ENCODE data around the gene HSD17B14. TPM values are rescaled to one million over a fixed set of nuclear protein-coding genes. Genes with fewer than 3 reads are reported as not detected.
A peak's percentile ranks its signal among the peaks of the same experiment; 100 is the strongest.

The HSD17B14 gene
- total and polyA plus RNA-seq, 9 of the 15 experiments (the other 6 are each of a cell fraction or from before 2014, with no cell fraction given), result 0.16 TPM; not detected in 8

DNA sequence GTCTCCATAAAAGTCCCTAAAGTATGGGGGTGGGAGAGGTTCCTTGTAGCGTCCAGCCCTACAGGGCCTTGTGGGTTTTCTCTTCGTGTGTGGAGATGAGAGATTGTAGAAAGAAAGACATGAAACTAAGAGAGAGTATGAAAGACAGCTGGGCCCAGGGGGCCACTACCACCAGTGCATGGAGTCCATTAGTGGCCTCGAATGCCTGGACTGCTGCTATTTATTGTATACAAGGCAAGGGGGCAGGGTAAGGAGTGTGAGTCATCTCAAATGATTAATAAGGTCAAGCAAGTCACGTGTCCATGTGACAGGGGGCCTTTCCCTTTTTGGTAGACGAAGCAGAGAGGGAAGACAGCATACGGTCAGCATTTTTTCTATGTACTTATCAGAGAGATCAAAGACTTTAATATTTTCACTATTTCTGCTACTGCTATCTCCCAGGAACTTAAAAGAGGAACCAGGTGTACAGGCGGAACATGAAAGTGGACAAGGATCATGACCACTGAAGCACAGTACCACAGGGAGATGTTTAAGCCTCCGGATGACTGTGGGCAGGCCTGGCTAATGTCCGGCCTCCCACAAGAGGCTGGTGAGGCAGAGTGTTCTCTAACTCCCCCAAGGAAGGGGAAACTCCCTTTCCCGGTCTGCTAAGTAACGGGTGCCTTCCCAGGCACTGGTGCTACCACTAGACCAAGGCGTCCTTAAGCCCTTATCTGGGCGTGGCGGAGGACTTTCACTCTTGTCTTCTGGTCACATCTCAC, 55.5 kb downstream of the HSD17B14 start (continued):
- no peak for TF ChIP-seq RREB1 (CRISPR knock-in tag; IDR thresholded peaks at IDR 0.05)
- peak; percentile 59; the same call in 1 of the 2 replicates for TF ChIP-seq SMARCC2 (IDR thresholded peaks at IDR 0.05; ENCODE audit: low read depth)
- TF ChIP-seq POLR2AphosphoS5 (IDR thresholded peaks at IDR 0.05; ENCODE audit: control insufficient read depth, insufficient read depth, low read depth, low read length), result no peak
- peak; percentile 35; the same call in 1 of the 2 replicates for TF ChIP-seq MAX (CRISPR knock-in tag; IDR thresholded peaks at IDR 0.05)
- no peak for TF ChIP-seq SNIP1 (IDR thresholded peaks at IDR 0.05; ENCODE audit: low read depth)
- TF ChIP-seq SOX6 (IDR thresholded peaks at IDR 0.05), result peak; percentile 62
- TF ChIP-seq, protein P1, sequence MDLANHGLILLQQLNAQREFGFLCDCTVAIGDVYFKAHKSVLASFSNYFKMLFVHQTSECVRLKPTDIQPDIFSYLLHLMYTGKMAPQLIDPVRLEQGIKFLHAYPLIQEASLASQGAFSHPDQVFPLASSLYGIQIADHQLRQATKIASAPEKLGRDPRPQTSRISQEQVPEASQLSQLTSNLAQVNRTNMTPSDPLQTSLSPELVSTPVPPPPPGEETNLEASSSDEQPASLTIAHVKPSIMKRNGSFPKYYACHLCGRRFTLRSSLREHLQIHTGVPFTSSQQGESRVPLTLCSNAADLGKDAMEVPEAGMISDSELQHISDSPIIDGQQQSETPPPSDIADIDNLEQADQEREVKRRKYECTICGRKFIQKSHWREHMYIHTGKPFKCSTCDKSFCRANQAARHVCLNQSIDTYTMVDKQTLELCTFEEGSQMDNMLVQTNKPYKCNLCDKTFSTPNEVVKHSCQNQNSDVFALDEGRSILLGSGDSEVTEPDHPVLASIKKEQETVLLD (IDR thresholded peaks at IDR 0.05), result peak; percentile 53; the same call in 1 of the 2 replicates
- TF ChIP-seq ZBTB8A (IDR thresholded peaks at IDR 0.05; ENCODE audit: partially characterized antibody), result no peak
- TF ChIP-seq, protein P2, sequence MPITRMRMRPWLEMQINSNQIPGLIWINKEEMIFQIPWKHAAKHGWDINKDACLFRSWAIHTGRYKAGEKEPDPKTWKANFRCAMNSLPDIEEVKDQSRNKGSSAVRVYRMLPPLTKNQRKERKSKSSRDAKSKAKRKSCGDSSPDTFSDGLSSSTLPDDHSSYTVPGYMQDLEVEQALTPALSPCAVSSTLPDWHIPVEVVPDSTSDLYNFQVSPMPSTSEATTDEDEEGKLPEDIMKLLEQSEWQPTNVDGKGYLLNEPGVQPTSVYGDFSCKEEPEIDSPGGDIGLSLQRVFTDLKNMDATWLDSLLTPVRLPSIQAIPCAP (CRISPR knock-in tag; IDR thresholded peaks at IDR 0.05; ENCODE audit: borderline replicate concordance), result no peak
- TF ChIP-seq HNRNPUL1 (IDR thresholded peaks at IDR 0.05; ENCODE audit: low read length), result no peak
- TF ChIP-seq ELK1 (CRISPR knock-in tag; IDR thresholded peaks at IDR 0.05), result no peak
- TF ChIP-seq MCM7 (IDR thresholded peaks at IDR 0.05), result no peak
- no peak for TF ChIP-seq MYBL2 (IDR thresholded peaks at IDR 0.05; ENCODE audit: low read depth)
- no peak for TF ChIP-seq MYBL2 (CRISPR knock-in tag; IDR thresholded peaks at IDR 0.05; ENCODE audit: borderline replicate concordance)
- TF ChIP-seq ZBTB1 (CRISPR knock-in tag; IDR thresholded peaks at IDR 0.05; ENCODE audit: borderline replicate concordance, low read depth), result no peak
- peak; percentile 97 for TF ChIP-seq JUND (IDR thresholded peaks at IDR 0.05; ENCODE audit: borderline replicate concordance, low read depth, low read length)
- TF ChIP-seq JUND (tag; IDR thresholded peaks at IDR 0.05; ENCODE audit: borderline replicate concordance, low read depth, low read length), result peak; percentile 98; the same call in 2 of the 3 replicates
- TF ChIP-seq ADNP (tag; IDR thresholded peaks at IDR 0.05), result peak; percentile 69; the same call in 1 of the 2 replicates

Data from K562 (cell line).